HG02884 (cell line): ENCODE measurements around the gene PPP1R15B.

ENCODE experiments used
- ATAC-seq: cut with Tn5 transposase; IDR thresholded peaks from one replicate; pipeline ENCODE4 v1.9.1; 2021; ENCODE audit warnings: mild to moderate bottlenecking, moderate library complexity; ENCODE audit not compliant: unreplicated experiment

The PPP1R15B gene

DNA sequence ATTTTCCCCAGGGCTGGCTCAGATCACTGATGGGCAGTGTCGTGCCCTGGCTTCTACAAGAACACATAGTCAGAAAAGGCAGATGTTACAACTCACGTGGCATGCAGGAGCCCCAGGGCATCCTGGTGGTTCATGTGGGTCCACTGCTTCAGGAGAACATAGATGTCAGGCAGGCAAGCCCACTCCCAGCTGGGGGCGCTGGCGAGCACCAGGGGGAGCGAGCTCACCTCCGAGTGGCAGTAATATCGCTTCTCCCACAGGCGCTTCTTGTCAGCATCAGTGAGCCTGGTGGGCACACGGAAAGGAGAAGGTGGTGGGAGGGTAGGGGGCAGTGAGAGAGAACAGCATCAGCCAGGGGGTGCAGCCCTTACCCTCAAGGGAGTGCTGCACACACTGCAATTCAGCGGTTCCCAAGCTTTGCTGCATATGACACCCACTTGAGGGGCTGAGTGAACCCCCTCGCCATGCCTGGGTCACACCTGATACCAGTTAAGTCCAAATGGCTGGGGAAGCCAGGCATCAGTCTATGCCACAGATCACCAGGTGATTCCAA, 34.3 kb upstream of the PPP1R15B start:
- ATAC-seq = no peak

DNA sequence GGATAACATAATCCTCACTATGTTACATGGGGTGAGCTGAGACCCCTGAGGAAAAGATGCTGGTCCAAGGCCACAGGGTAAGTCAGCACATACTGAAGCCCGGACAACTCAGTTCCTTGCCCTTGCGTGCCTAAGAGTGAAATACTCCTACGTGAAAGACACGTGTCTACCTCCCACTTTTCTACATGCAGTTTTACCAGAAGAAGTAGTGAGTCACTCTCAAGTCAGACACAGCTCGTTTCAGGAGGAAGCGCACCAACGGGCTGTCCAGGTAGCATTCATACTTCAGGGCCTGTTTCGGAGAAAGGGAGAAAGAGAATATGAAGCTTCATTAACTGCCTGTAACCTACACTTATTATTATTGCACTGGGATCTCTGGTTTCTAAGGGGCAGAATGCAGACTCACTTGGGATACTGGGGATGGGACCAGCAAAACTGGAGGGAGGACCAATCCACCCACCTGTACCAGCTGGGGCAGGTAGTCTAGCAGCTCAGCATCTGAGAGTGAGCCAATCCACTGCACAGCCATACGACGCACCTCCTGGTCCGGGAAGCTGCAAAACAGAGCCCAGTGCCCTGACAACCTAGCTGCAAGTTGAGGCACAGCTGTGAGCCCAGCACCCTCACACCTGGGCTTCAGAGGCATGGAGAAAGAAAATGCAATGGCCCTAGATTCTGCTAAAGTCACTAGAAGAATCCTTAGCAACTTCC, 32.4 kb upstream of the PPP1R15B start:
- ATAC-seq = no peak

DNA sequence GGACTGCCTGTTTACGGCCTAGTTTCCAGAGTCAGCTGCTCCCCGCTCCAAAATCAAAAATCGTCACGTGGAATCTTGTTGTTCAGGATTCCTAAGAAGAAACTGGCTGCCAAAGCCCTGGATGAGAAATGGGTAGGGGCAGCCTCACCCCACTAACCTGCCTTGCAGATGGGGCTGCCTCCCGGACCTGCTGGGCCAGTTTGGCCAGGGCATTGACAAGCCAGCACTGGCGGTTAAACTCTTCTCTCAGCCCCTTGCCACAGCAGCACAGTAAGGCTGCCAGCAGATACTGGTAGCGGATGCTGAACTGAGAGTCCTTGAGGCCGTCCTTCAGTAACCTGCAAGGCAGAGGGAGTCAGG, 31.6 kb upstream of the PPP1R15B start:
- no peak for ATAC-seq

DNA sequence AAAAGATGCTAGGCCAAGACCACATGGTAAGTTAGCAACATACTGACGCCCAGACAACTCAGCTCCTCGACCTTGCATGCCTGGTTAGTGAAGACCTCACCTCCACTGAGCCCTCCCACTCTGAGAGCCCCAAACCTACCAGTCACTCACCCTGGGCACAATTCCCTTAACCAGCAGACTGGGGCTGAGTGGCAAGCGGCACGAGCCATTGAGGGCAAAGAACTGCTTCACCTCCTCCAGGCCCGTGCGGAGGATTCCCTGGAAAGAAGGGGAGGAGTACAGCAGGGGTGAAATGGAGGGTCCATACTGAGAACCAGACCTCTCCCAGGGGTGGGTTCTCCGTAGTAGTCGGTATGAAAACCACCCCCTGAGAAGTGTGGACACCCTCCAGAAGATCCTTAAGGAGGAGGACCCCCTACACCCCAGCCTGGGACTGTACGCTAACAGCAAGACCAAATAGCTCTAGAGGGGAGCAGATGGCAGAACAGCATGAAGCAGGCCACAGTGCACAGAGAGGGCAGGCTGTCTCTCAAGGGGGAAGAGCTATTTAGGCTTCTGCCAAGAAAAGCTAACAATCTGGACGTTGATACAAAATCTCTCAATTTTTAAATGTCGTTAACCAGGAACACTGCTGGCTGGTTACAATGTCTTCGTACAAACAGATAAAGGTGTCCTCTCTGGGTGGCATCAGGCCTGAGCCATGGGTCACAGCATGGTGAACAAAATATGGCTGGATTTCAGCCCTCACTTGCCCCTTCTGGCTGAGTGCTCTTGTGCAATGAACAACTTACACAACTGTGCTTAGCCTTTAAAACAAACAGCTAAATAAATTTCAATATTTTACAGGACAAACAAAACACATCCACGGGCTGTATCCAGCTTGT, 31.0 kb upstream of the PPP1R15B start:
- no peak for ATAC-seq

DNA sequence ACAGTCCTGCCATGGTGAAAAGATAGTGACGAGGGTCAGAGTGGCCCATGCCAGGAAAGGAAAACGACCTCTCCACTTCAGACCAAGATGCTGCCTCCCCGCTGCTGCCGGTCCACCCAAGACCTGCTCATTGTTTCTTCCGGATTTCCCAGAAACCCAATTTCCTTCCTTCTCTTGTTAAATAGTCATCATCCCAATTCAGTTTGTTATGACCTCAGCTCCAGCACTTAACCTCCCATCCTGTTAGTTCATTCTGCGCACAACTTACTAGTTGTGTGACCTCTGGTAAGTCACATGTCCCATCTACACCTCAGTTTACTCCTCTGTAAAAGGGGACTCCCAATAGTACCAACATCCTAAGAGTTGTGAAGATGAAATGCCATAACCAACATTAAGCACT, 29.9 kb upstream of the PPP1R15B start:
- ATAC-seq = no peak

DNA sequence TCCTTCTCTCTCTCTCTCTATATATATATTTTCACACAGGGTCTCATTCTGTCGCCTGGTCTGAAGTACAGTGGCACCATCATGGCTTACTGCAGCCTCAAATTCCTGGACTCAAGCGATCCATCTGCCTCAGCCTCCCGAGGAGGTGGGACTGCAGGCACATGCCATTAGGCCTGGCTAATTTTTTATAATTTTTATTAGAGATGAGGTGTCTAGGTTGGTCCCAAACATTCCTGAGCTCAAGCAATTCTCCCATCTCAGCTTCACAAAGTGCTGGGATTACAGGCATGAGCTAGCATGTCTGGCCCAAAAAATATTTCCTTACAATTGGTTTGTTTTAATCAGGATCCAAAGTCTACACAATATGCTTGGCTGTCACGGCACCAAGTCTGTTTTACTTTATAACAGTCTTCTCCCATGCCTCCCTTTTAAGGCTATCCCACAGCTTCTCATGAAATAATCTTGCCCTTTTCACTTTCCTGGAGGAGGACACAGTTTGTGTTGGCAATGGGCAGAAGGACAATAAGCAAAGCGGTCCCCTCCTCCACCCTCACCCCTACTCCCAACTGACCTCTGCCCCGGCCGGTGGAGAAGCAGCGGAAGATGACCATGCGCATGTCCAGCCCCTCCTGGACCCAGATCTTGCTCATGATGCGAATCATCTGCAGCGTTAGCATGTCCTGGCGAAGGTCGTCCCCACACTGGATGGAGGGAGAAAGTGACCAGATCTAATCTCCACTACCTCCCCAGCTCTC, 28.2 kb upstream of the PPP1R15B start:
- ATAC-seq = no peak

DNA sequence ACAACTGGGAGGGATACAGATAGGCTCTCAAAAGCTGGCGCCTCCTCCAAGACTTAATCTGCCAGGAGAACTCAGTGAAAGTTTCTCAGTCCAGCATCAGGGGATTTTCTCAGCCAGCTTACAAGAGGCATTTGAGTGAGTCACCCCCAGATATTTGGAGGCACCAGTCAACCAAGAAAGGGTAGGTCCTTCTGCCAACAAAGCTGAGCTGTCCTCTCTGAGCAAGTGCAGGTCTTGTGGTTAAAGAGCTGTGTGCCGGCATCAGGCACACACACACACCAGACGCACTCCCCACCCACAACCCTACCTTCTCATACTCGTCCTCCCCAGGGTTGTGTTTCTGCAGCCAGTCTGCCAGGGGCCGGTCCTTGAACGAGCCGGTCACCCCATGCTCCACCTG, 27.0 kb upstream of the PPP1R15B start:
- no peak for ATAC-seq

DNA sequence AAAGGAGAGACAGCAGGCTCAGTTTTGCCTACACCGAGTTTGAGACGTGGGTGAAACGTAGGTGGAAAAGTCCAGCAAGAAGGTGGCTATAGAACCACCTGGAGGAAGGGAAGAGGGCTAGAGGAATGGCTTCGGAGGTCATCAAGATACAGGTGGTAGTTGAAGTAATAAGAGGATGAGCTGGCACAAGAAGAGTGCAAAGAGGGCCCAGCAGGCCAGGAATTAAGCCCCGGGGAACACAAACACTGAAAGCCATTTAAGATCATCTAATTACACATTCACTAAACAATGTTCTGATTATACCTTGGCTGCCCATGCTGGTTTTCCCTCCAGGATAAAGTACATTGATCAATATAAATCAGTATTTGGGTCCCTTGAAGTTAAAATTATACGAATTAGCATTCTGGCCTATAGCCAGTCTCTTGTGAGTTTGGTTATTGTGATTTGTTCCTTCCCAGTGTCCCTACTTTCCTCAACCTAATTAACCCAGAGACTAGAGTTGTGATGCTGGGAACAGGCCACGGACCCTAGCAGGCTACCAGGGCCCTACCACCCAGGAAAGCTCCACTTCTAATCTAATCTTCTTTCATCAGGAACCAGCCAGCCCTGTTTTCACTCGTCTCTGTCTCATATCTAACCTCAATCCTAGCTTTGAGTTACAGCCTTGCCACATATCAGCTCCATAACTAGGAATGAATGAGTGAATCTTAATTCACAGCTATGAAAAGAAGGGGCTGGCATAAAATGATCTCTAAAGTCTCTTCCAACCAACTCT, 26.4 kb upstream of the PPP1R15B start:
- ATAC-seq = no peak

DNA sequence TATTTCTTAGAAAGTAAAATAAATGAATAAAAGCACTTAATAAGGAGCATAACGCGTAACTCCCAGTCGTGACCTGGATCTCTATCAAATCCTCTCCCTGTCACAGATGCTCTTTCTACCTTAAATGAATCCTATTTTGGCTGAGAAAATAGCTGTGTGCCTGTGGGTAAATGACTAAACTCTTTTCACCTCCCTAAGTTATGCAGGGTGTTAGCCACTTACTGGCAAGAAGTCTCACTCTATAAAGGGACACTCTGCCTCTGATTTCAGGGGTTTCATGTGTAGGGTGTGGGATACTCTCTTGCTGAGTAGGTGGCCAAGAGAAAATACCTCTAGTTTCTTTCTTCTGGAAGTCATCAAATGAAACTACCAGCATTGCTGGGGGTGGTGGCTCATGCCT, 24.3 kb upstream of the PPP1R15B start:
- no peak for ATAC-seq

DNA sequence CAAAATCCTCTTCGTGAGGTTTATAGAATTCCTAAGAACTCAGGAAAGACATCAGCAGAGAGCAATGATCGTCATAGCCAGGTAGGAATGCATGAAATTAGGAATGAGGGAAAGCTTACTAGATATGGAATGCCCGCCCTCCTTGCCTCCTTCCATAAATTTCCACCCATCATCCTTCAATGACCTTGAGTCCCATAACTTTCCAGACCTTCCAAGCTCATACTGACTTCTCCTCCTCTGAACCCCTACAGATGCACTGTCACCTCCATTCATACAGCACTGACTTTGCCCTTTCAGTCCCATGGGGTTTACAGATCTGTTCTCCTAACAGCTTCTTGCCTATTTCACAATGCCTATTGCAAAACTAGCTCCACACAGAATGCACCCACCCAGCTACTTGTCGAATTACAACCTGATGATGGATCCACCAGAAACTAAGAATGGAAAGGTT, 23.8 kb upstream of the PPP1R15B start:
- no peak for ATAC-seq

DNA sequence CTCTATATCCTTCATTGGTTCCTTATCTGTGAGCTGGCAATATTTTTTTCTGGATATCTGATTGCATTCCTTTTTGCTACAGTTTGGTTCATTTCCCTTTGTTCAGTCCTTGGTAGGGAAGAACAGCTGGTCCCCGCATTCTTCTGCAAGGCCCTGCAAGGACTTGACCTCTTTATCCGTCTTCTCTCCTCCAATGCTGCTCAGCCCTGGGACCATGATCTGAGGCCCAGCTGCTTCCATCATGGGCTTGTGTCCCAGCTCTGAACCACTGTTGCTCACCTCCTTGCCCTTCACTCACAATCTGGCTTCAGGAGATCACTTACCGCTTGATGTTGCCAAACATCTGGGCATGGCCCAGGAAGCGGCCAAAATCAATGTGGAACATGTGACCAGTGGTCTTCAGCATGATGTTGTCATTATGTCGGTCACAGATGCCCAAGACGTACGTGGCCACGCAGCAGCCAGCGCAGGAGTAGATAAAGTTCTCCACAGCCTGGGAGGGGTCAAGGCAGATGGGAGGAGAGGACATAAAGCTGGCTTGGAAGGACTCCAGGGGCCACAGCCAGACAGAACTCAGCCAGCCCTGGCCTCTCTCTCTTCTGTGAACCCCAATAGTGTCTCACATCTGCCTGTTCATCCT, 22.6 kb upstream of the PPP1R15B start:
- no peak for ATAC-seq

DNA sequence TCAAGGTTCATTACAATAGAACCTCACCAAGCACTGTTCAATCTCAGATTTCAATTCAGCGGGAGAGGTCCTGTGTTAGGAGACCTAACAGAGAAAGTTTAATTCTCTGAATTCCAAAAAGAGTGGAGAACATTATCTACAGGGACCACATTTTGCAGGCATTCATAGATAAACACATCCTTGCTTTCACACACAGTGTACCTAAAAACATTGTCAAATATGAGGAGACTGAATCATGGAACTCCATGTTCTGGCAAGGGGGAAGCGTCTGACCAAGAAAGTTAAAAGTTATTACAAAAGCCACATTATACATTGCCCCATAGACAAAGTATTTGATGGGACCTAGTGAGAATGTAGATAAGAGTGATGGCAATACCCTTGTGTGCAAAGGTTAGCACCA, 21.1 kb upstream of the PPP1R15B start:
- no peak for ATAC-seq

DNA sequence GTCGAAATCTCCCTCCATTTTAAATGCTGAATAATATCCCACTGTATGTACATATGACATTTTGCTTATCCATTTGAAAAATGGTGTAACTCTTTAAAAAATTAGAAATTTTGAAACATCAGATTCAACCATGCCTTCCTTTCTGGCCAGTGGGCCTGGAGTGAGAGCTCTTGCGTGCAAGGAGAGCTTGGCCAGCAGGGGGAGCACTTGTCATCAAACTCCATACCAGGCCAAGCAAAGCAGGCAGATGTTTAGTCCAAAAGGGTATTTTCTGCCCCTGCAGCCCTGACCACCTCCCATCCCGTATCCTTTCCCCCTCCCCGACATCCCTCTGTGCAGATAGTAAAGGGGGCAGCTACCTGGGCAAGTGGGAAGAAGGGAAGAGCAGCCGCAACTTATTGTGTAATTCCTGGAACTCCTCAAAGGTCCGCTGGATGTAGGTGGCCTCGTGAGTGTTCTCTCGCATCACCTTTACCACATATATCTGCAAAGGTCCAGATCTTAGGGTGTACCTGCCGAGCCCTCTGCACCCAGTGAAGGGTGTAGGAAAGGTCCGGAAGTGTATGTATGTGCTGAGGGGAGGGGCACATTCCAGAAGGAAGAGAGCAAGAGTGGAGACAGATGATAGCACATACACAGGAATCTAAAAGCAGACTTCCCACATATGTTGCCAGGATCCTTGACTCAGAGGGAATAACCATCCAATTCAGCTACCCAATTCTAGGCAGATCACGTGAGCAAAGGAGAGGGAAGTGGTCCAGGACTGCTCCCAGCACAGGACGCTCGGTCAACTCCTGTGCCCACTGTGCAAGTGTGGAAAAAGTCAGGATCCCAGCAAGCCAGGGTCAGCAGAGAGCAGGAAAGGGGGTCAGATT, 19.9 kb upstream of the PPP1R15B start:
- no peak for ATAC-seq

DNA sequence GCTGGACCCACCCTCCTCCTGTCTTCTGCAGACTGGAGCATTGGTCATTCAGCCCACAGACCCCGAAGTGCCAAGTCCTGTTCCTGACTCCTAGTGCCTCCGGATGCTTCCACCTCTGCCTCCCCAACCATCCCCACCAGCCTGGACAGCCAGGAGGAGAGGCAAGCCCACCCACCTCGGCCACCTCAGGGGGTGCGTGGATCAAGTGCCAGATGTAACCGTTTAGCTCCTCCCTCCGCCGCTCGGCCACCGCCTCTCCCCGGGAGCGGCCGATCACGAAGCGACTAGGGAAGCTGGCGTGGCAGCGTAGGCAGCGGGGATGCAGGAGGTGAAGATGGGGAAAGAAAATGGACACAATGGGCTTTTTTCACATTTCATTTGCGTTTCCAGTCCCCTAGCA, 18.1 kb upstream of the PPP1R15B start:
- no peak for ATAC-seq

DNA sequence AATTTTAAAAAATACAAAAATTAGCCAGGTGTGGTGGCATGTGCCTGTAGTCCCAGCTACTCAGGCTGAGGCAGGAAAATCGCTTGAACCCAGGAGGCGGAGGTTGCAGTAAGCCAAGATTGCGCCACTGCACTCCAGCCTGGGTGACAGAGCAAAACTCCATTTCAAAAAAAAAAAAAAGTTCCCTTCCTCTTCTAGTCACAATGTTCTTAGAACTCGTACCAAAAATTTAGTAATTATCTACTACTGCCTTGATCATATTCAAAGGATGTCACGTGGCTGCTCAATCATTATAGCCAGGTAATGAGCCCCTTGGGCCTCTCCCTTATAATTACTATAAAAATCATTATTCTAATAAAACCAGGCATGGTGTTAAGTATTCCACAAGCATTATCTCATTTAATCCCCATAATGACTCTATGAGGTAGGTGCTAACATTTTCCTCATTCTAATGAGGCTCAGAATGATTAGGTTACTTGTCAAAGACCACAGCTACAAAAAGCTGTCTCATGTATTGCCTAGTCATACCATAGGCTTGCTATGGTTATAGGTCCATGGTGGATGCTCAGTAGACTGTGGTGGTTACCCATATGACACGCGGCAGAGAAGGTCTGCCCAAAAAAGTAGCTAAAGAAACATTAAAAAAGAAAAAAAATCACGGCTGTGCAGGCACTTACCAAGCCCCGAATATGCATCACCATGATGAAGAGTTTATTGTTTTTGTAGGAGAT, 15.5 kb upstream of the PPP1R15B start:
- ATAC-seq = no peak

DNA sequence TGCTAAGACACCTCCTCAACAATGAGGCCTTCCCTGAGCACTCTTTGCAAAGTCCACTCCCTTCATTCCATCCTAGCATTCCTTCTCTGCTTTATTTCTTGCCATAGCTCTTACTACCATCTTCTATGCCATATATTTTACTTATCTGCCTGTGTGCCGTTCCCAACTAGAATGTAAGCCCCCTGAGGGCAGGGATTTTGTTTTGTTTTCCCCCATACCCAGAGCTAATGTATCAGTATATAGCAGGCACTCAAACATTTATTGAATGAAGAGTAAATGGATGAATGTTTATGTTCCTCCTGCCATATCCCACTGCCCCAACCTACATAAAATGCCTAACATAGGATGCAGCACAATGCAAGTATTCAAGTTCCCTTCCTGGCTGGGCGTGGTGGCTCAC, 14.9 kb upstream of the PPP1R15B start:
- ATAC-seq = no peak

DNA sequence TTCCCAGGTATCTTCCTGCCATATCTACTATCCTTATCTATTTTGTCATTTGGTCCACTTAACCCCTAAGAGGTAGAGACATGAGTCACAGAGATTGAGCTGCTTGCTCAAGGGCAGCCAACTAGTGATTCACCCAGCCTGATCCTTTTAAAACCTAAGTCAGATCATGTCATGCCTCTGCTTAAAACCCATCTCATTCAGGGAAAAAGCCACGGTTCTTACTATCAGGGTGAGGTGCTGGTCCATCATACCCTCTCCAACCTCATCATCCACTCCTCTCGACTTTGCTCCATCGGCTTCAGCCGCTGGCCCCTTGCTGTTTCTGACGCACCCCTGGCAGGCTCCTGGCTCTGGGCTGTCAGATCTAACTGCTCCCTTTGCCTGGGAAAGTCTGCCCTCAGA, 14.4 kb upstream of the PPP1R15B start:
- no peak for ATAC-seq

DNA sequence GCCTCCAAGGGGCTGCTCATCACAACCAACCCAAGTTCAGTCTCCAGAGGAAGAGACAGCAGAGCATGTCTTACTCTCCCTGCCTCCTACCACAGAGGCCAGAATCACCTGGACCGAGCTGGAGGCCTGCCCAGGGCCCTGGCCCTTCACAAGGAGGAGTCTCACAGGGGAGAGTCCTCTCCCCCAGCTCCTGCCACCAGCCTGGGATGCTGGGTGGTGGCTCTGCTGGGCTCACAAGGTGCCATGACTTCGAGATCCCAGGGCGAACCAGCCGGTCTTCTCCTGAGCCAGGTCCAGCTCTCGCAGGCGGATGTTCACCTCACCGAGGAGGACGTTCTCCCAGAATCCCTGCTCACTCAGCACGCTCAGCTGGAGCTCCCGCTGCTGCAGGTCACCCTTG, 13.0 kb upstream of the PPP1R15B start:
- ATAC-seq = no peak
